ENCODE measurements around the gene THRB.
A peak's percentile ranks its signal among the peaks of the same experiment; 100 is the strongest.

The THRB gene

GRCh38 chr3:24145981-24146822 lies 348.4 kb downstream of the THRB start:
- Histone ChIP-seq H3K9me3 (ENCODE audit: control insufficient read depth in 2 of 2, low read length in 2 of 2) (no peaks in the 10 kb centered on the region), H3K27ac (ENCODE audit: low read depth in 2 of 2, low read length in 2 of 2) (peak overlapping the region in 1 of 2 donors; percentile 11), H3K4me1 (ENCODE audit: control insufficient read depth in 2 of 2, insufficient read depth in 2 of 2, low read length in 2 of 2) (no peaks in the 10 kb centered on the region), H3K9ac (ENCODE audit: low read depth in 1 of 2, low read length in 2 of 2) (no peak overlapping the region), H3K36me3 (ENCODE audit: control insufficient read depth in 2 of 2, insufficient read depth in 2 of 2, low read length in 2 of 2) (peaks cover 6 to 12% of the 10 kb centered on the region in 2 donors), H3K27me3 (ENCODE audit: control insufficient read depth in 2 of 2, insufficient read depth in 2 of 2, low read length in 2 of 2) (no peaks in the 10 kb centered on the region), H3K4me3 (ENCODE audit: low read length in 2 of 2) (no peak overlapping the region)

- Histone ChIP-seq H3K9ac (ENCODE audit: low read depth in 1 of 2, low read length in 2 of 2) (no peak overlapping the region), H3K27ac (ENCODE audit: low read depth in 2 of 2, low read length in 2 of 2) (peak overlapping the region in 1 of 2 donors; percentile 7), H3K4me1 (ENCODE audit: control insufficient read depth in 2 of 2, insufficient read depth in 2 of 2, low read length in 2 of 2) (no peaks in the 10 kb centered on the region), H3K36me3 (ENCODE audit: control insufficient read depth in 2 of 2, insufficient read depth in 2 of 2, low read length in 2 of 2) (peaks cover 6 to 12% of the 10 kb centered on the region in 2 donors), H3K27me3 (ENCODE audit: control insufficient read depth in 2 of 2, insufficient read depth in 2 of 2, low read length in 2 of 2) (no peaks in the 10 kb centered on the region), H3K9me3 (ENCODE audit: control insufficient read depth in 2 of 2, low read length in 2 of 2) (no peaks in the 10 kb centered on the region), H3K4me3 (ENCODE audit: low read length in 2 of 2) (no peak overlapping the region)
Observed at GRCh38 chr3:24145481-24145880, 349.2 kb downstream of the THRB start.

DNA sequence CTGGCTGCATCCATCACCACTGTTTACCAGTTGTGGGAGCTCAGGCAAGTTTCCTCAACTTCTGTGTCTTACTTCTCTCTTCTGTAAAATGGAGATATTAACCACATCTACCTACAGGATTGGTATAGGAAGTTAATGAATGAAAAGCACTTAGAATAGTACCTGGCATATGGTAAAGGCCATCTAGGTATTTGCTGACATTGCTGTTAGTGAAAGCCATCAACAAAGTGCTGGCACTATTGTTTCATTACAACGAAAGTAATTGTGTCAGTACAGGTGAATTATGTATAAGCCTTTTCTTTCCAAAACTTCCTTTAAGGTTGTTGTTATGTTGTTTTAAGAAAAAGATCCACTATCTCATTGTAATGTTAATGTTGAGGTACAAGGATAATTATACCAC lies 352.5 kb downstream of the THRB start:
- Histone ChIP-seq H3K27ac (ENCODE audit: low read depth in 2 of 2, low read length in 2 of 2) (no peak overlapping the region), H3K36me3 (ENCODE audit: control insufficient read depth in 2 of 2, insufficient read depth in 2 of 2, low read length in 2 of 2) (peaks cover 6 to 19% of the 10 kb centered on the region in 2 donors), H3K4me3 (ENCODE audit: low read length in 2 of 2) (no peak overlapping the region), H3K9me3 (ENCODE audit: control insufficient read depth in 2 of 2, low read length in 2 of 2) (no peaks in the 10 kb centered on the region), H3K27me3 (ENCODE audit: control insufficient read depth in 2 of 2, insufficient read depth in 2 of 2, low read length in 2 of 2) (no peaks in the 10 kb centered on the region), H3K9ac (ENCODE audit: low read depth in 1 of 2, low read length in 2 of 2) (no peak overlapping the region), H3K4me1 (ENCODE audit: control insufficient read depth in 2 of 2, insufficient read depth in 2 of 2, low read length in 2 of 2) (peaks cover 0 to 11% of the 10 kb centered on the region in 2 donors)

GRCh38 chr3:24141548-24141947 lies 353.1 kb downstream of the THRB start:
- Histone ChIP-seq H3K9me3 (ENCODE audit: control insufficient read depth in 2 of 2, low read length in 2 of 2) (no peaks in the 10 kb centered on the region), H3K36me3 (ENCODE audit: control insufficient read depth in 2 of 2, insufficient read depth in 2 of 2, low read length in 2 of 2) (peaks cover 6 to 19% of the 10 kb centered on the region in 2 donors), H3K27ac (ENCODE audit: low read depth in 2 of 2, low read length in 2 of 2) (peak overlapping the region in 1 of 2 donors; percentile 34), H3K4me3 (ENCODE audit: low read length in 2 of 2) (no peak overlapping the region), H3K27me3 (ENCODE audit: control insufficient read depth in 2 of 2, insufficient read depth in 2 of 2, low read length in 2 of 2) (no peaks in the 10 kb centered on the region), H3K4me1 (ENCODE audit: control insufficient read depth in 2 of 2, insufficient read depth in 2 of 2, low read length in 2 of 2) (peaks cover 0 to 15% of the 10 kb centered on the region in 2 donors), H3K9ac (ENCODE audit: low read depth in 1 of 2, low read length in 2 of 2) (no peak overlapping the region)

DNA sequence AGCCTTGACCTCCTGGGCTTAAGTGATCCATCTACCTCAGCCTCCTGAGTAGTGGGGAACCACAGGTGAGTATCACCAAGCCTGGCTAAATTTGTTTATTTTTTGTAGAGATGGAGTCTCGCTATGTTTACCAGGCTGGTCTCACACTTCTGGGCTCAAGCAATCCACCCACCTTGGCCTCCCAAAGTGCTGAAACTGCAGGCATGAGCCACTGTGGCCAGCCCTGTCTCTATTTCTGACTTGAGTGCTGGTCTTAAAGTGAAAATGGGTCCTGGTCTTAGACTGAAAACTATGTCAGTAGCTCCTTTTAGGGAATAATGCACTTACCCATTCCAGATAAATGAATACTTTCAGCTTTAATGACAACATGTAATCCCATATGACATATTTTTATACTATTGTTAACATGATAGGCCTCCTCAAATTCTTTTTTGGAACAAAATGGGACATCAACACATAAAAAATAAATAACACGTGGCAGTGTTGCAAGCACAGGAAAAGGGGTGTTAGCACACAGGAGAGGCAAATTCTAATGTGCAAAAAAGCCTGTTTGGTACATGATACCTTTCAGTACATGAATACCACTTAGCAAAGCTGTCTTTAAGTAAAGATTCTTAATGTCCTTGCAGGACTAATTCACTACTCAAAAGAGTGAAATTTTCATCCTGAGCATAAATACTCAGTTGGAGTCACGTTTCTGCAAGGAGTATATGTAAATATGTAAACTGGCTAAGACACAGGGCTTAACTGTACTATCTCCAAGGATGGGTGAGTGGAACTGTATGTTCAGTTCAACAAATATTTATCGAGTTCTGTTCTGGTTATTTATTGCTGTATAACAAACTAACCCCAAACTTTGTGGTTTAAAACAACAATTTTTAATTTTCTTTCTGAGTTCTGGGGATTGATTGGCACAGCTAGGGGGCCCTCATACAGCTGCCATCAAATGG lies 354.9 kb downstream of the THRB start:
- H3K9ac ChIP-seq (ENCODE audit: low read depth in 1 of 2, low read length in 2 of 2): no peak overlapping the region
- H3K9me3 ChIP-seq (ENCODE audit: control insufficient read depth in 2 of 2, low read length in 2 of 2): no peaks in the 10 kb centered on the region
- peak overlapping the region; percentile 29 to 58 for H3K27ac ChIP-seq (ENCODE audit: low read depth in 2 of 2, low read length in 2 of 2)
- H3K27me3 ChIP-seq (ENCODE audit: control insufficient read depth in 2 of 2, insufficient read depth in 2 of 2, low read length in 2 of 2): no peaks in the 10 kb centered on the region
- peaks cover 6 to 19% of the 10 kb centered on the region in 2 donors for H3K36me3 ChIP-seq (ENCODE audit: control insufficient read depth in 2 of 2, insufficient read depth in 2 of 2, low read length in 2 of 2)
- no peak overlapping the region for H3K4me3 ChIP-seq (ENCODE audit: low read length in 2 of 2)
- H3K4me1 ChIP-seq (ENCODE audit: control insufficient read depth in 2 of 2, insufficient read depth in 2 of 2, low read length in 2 of 2): peaks cover 0 to 15% of the 10 kb centered on the region in 2 donors

DNA sequence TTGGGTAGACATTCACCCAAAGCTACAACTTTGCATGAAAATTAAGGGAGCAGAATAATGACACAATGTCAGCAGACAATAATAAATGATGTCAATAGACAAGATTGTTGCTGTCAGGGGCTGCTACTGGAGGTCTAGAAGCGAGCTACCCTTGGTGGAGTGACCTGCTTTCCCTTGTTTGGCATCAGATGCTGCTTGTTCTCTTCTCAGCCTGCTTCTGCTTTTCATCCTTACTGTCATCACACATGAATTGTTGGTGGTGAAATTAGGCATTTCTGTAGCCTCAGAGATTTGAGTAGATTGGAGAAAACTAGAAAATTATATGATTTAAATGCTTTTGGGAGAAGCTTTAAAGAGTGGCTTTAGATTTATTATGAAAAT lies 355.8 kb downstream of the THRB start:
- Histone ChIP-seq H3K4me3 (ENCODE audit: low read length in 2 of 2) (no peak overlapping the region), H3K36me3 (ENCODE audit: control insufficient read depth in 2 of 2, insufficient read depth in 2 of 2, low read length in 2 of 2) (peaks cover 6 to 19% of the 10 kb centered on the region in 2 donors), H3K4me1 (ENCODE audit: control insufficient read depth in 2 of 2, insufficient read depth in 2 of 2, low read length in 2 of 2) (peaks cover 0 to 15% of the 10 kb centered on the region in 2 donors), H3K27me3 (ENCODE audit: control insufficient read depth in 2 of 2, insufficient read depth in 2 of 2, low read length in 2 of 2) (no peaks in the 10 kb centered on the region), H3K9me3 (ENCODE audit: control insufficient read depth in 2 of 2, low read length in 2 of 2) (no peaks in the 10 kb centered on the region), H3K9ac (ENCODE audit: low read depth in 1 of 2, low read length in 2 of 2) (no peak overlapping the region), H3K27ac (ENCODE audit: low read depth in 2 of 2, low read length in 2 of 2) (peak overlapping the region; percentile 15 to 19)

DNA sequence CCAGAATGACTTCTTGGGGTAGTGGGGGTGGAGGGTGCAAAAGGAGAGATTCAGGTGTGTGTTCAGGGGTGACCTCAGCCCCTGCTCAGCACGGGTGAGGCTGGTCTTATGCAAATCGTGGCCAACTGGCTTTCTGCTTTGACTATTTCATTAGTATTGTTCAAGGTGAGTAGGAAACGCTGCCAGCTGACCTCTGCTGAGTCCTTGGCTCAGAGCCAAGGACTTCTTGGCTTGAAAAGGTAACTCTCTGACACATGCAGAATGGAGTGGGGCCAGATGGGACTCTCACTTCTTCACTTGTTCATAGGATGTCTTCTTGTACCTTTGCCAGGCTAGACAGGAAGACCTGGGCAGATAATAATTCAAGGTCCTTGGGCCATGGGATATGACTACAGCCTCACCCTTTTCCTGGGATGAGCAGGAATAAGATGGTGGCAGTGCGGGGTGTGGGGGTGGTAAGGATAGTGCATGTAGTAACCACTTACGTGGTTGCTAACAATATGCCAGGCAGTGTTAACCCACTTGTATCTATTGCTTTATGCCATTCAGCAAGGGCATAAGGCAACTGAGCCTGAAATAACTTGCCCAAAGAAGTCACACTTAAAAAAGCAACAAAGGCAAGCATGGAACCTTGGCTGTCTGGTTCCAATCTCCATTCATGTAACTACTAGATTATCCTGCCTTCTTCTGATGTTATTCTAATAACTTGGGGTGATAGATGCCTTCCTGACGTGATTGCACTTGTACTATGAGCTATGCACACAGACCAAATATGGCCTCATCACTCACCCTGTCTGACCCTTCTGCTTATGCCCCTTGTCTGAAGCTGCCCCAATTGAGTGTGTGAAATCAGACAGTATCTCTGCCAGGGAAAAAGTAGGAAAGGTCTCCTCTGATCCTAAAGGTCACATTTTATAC lies 356.4 kb downstream of the THRB start:
- Histone ChIP-seq H3K4me1 (ENCODE audit: control insufficient read depth in 2 of 2, insufficient read depth in 2 of 2, low read length in 2 of 2) (peaks cover 0 to 15% of the 10 kb centered on the region in 2 donors), H3K27ac (ENCODE audit: low read depth in 2 of 2, low read length in 2 of 2) (peak overlapping the region; percentile 19 to 44), H3K9ac (ENCODE audit: low read depth in 1 of 2, low read length in 2 of 2) (no peak overlapping the region)

DNA sequence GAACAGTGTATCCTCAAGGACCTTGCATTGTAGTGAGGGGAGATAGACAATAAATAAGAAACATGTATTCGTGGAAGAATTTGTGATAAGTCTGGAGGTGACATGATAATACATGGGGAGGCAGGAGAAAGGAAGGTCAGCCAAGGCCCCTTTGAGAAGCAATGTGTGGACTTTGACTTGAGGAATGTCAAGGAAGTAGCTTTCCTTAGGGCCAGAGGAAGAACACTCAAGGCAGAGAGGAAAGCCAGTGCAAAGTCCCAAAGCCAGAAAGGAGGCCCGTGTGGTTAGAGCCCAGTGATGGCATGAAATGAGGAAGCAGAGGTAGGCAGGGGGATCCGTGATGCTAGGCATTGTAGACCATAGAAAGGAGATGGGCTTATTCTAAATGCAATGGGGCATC lies 357.3 kb downstream of the THRB start:
- Histone ChIP-seq H3K9ac (ENCODE audit: low read depth in 1 of 2, low read length in 2 of 2) (no peak overlapping the region), H3K27me3 (ENCODE audit: control insufficient read depth in 2 of 2, insufficient read depth in 2 of 2, low read length in 2 of 2) (no peaks in the 10 kb centered on the region), H3K36me3 (ENCODE audit: control insufficient read depth in 2 of 2, insufficient read depth in 2 of 2, low read length in 2 of 2) (peaks cover 4 to 16% of the 10 kb centered on the region in 2 donors), H3K4me1 (ENCODE audit: control insufficient read depth in 2 of 2, insufficient read depth in 2 of 2, low read length in 2 of 2) (peaks cover 0 to 15% of the 10 kb centered on the region in 2 donors), H3K27ac (ENCODE audit: low read depth in 2 of 2, low read length in 2 of 2) (peak overlapping the region in 1 of 2 donors; percentile 44), H3K4me3 (ENCODE audit: low read length in 2 of 2) (no peak overlapping the region), H3K9me3 (ENCODE audit: control insufficient read depth in 2 of 2, low read length in 2 of 2) (no peaks in the 10 kb centered on the region)

More for the DNA sequence above, 356.4 kb downstream of the THRB start:
- peaks cover 2 to 15% of the 10 kb centered on the region in 2 donors for H3K36me3 ChIP-seq (ENCODE audit: control insufficient read depth in 2 of 2, insufficient read depth in 2 of 2, low read length in 2 of 2)
- no peaks in the 10 kb centered on the region for H3K9me3 ChIP-seq (ENCODE audit: control insufficient read depth in 2 of 2, low read length in 2 of 2)
- H3K4me3 ChIP-seq (ENCODE audit: low read length in 2 of 2): no peak overlapping the region
- no peaks in the 10 kb centered on the region for H3K27me3 ChIP-seq (ENCODE audit: control insufficient read depth in 2 of 2, insufficient read depth in 2 of 2, low read length in 2 of 2)

GRCh38 chr3:24136624-24137310 lies 357.9 kb downstream of the THRB start:
- no peak overlapping the region for H3K9ac ChIP-seq (ENCODE audit: low read depth in 1 of 2, low read length in 2 of 2)
- H3K9me3 ChIP-seq (ENCODE audit: control insufficient read depth in 2 of 2, low read length in 2 of 2): no peaks in the 10 kb centered on the region
- H3K4me3 ChIP-seq (ENCODE audit: low read length in 2 of 2): no peak overlapping the region
- H3K27ac ChIP-seq (ENCODE audit: low read depth in 2 of 2, low read length in 2 of 2): no peak overlapping the region
- H3K4me1 ChIP-seq (ENCODE audit: control insufficient read depth in 2 of 2, insufficient read depth in 2 of 2, low read length in 2 of 2): peaks cover 0 to 15% of the 10 kb centered on the region in 2 donors
- no peaks in the 10 kb centered on the region for H3K27me3 ChIP-seq (ENCODE audit: control insufficient read depth in 2 of 2, insufficient read depth in 2 of 2, low read length in 2 of 2)
- peaks cover 4 to 11% of the 10 kb centered on the region in 2 donors for H3K36me3 ChIP-seq (ENCODE audit: control insufficient read depth in 2 of 2, insufficient read depth in 2 of 2, low read length in 2 of 2)

Measured in mucosa of rectum (tissue), 2 donors.